K562 (cell line): ENCODE measurements around the gene TAS1R3. TPM values are rescaled to one million over a fixed set of nuclear protein-coding genes. Genes with fewer than 3 reads are reported as not detected.

Experiments
- BDP1 ChIP-seq: IDR thresholded peaks from 3 replicates; pipeline ENCODE4 v1.6.1; 2011; ENCODE audit not compliant: insufficient read length, insufficient read depth
- BRF2 ChIP-seq: IDR thresholded peaks from 3 replicates; pipeline ENCODE4 v1.6.1; 2011; ENCODE audit warnings: borderline replicate concordance, mild to moderate bottlenecking; ENCODE audit not compliant: insufficient read length, insufficient read depth
- CCNT2 ChIP-seq: IDR thresholded peaks from 2 replicates; pipeline ENCODE4 v1.6.1; 2011; ENCODE audit warnings: borderline replicate concordance, low read depth, mild to moderate bottlenecking, moderate library complexity, mixed read lengths, low read length; ENCODE audit not compliant: insufficient read length; ENCODE audit errors: extremely low read depth
- CHD2 ChIP-seq: IDR thresholded peaks from 2 replicates; pipeline ENCODE4 v1.6.1; 2011; ENCODE audit warnings: low read depth, low read length
- DNMT1 ChIP-seq: fragments of 450-650 bp; IDR thresholded peaks from 2 replicates; pipeline ENCODE4 v1.6.1; 2016; ENCODE audit warnings: antibody characterized with exemption, mild to moderate bottlenecking
- E2F6 ChIP-seq, 2 experiments: IDR thresholded peaks; 2 replicates each; pipeline ENCODE4 v1.6.1; 2011; ENCODE audit warnings: borderline replicate concordance in 1 of 2, control low read depth in 1 of 2, low read depth in 1 of 2, low read length in 1 of 2, mild to moderate bottlenecking in 1 of 2, mixed read lengths in 1 of 2, moderate library complexity in 1 of 2; ENCODE audit not compliant: insufficient read depth in 1 of 2, insufficient read length in 1 of 2, poor library complexity in 1 of 2, severe bottlenecking in 1 of 2; ENCODE audit errors: extremely low read depth in 1 of 2
- ELF2 ChIP-seq: fragments of 250-450 bp; sonication (Bioruptor Pico); IDR thresholded peaks from 2 replicates; pipeline ENCODE4 v1.5.0; 2021; ENCODE audit warnings: mild to moderate bottlenecking
- ELF4 ChIP-seq: fragments of 450-650 bp; formaldehyde crosslinking; IDR thresholded peaks from 2 replicates; pipeline ENCODE4 v1.4.0; 2022; ENCODE audit warnings: missing genetic modification characterization
- FOXK2 ChIP-seq, 2 experiments: fragments of 450-650 bp; IDR thresholded peaks in 1 of 2; conservative IDR thresholded peaks in 1 of 2; 2 replicates each; pipeline ENCODE4 v1.6.1; 2016; ENCODE audit warnings: low read depth in 2 of 2, mild to moderate bottlenecking in 1 of 2
- HDAC6 ChIP-seq: IDR thresholded peaks from 2 replicates; pipeline ENCODE4 v1.6.1; 2012; ENCODE audit warnings: low read depth, mild to moderate bottlenecking, control low read depth, inconsistent platforms, low read length, moderate library complexity
- HNRNPL ChIP-seq: fragments of 200-400 bp; formaldehyde crosslinking; IDR thresholded peaks from 2 replicates; pipeline ENCODE4 v1.6.1; 2017; ENCODE audit warnings: low read depth, mild to moderate bottlenecking, low read length
- KDM4B ChIP-seq, 2 experiments: fragments of 450-650 bp in 1 of 2; sonication (generic) in 1 of 2; IDR thresholded peaks; 2 replicates each; pipeline ENCODE4 v1.6.1; 2016 to 2017; ENCODE audit warnings: borderline replicate concordance in 2 of 2, antibody characterized with exemption in 1 of 2, low read depth in 1 of 2, mild to moderate bottlenecking in 1 of 2
- MYC ChIP-seq, 2 experiments: fragments of 250-450 bp in 1 of 2; sonication (Bioruptor Pico) in 1 of 2; IDR thresholded peaks; 2 replicates each; pipeline versions ENCODE4 v1.5.1 to v1.6.1; 2012 to 2021; ENCODE audit warnings: low read depth in 2 of 2, borderline replicate concordance in 1 of 2, improper control_type of control experiment in 1 of 2, low read length in 1 of 2, mild to moderate bottlenecking in 1 of 2, moderate library complexity in 1 of 2
- NCOA4 ChIP-seq: fragments of 450-650 bp; IDR thresholded peaks from 2 replicates; pipeline ENCODE4 v1.6.1; 2018; ENCODE audit warnings: mild to moderate bottlenecking; ENCODE audit not compliant: partially characterized antibody
- POLR2A ChIP-seq: fragments of 450-650 bp; conservative IDR thresholded peaks from 2 replicates; pipeline ENCODE4 v1.6.1; 2016
- SP2 ChIP-seq: IDR thresholded peaks from 2 replicates; pipeline ENCODE4 v1.6.1; 2011; ENCODE audit warnings: mild to moderate bottlenecking, low read depth, low read length, moderate library complexity; ENCODE audit not compliant: poor library complexity, severe bottlenecking; ENCODE audit errors: extremely low read depth
- TCF7 ChIP-seq: sonication (generic); IDR thresholded peaks from 2 replicates; pipeline ENCODE4 v1.6.1; 2016; ENCODE audit warnings: antibody characterized with exemption, borderline replicate concordance
- TFAM ChIP-seq: fragments of 250-450 bp; sonication (Bioruptor Pico); conservative IDR thresholded peaks from 2 replicates; pipeline ENCODE4 v1.5.0; 2021; ENCODE audit warnings: mild to moderate bottlenecking, moderate library complexity
- ZBTB49 ChIP-seq: sonication (generic); formaldehyde crosslinking; IDR thresholded peaks from 2 replicates; pipeline ENCODE4 v1.8.0; 2022; ENCODE audit warnings: missing genetic modification reagents, mild to moderate bottlenecking, borderline replicate concordance
- ZC3H4 ChIP-seq: sonication (generic); formaldehyde crosslinking; IDR thresholded peaks from 2 replicates; pipeline ENCODE4 v1.9.0; 2021; ENCODE audit warnings: missing genetic modification reagents, borderline replicate concordance
- ZKSCAN3 ChIP-seq: fragments of 250-450 bp; sonication (Bioruptor Pico); IDR thresholded peaks from 2 replicates; pipeline ENCODE4 v1.4.0; 2020
- polyA plus RNA-seq, 8 experiments: library from polyadenylated mRNA; depleted of rRNA in 4 of 8; stranded (reverse) in 5 of 8; unstranded in 3 of 8; fragments of >200 nt; fragmentation: Nextera tagmentation in 2 of 8; fragmentation: Illumina TruSeq in 1 of 8; extraction: Ambion mirVana in 2 of 8; extraction: Trizol in 1 of 8; gene quantifications; 2 replicates each; pipeline versions ENCODE4 v1.2.1 to v1.2.3, GENCODE V29; 2011 to 2014; ENCODE audit warnings: inconsistent platforms in 1 of 8, missing spikeins in 1 of 8
- total RNA-seq, 7 experiments: library from RNA; depleted of rRNA in 6 of 7; stranded (reverse); fragments of >200 nt in 6 of 7; fragmentation: Illumina TruSeq in 2 of 7; extraction: Trizol in 2 of 7; gene quantifications; 2 replicates each; pipeline versions ENCODE4 v1.2.1 to v1.2.3, GENCODE V29; 2011 to 2021; ENCODE audit warnings: low replicate concordance in 1 of 7

The TAS1R3 gene
- total and polyA plus RNA-seq, 9 of the 15 experiments (the other 6 are each of a cell fraction or from before 2014, with no cell fraction given): 0.07 to 0.13 TPM; not detected in 7

- TF ChIP-seq BRF2 (no peak), ZBTB49 (CRISPR knock-in tag) (0 out of 2 replicates have a peak, but pooled peaks have one; percentile 68), BDP1 (no peak), ELF2 (CRISPR knock-in tag) (peak; percentile 97), HDAC6 (no peak), ZKSCAN3 (CRISPR knock-in tag) (no peak), TCF7 (peak; percentile 79; the same call in 1 of the 2 replicates), CCNT2 (peak; percentile 93), DNMT1 (no peak), ELF4 (CRISPR knock-in tag) (peak; percentile 80; the same call in 1 of the 2 replicates), POLR2A (peak; percentile 93), NCOA4 (no peak), TFAM (no peak), MYC (IDR thresholded peaks at IDR 0.05; ENCODE audit: low read depth, low read length) (peak; percentile 88), MYC (CRISPR knock-in tag; IDR thresholded peaks at IDR 0.05; ENCODE audit: borderline replicate concordance, low read depth) (no peak; the same call in 1 of the 2 replicates), FOXK2 (conservative IDR thresholded peaks at IDR 0.05 in 1 of 2, IDR thresholded peaks at IDR 0.05 in 1 of 2; ENCODE audit: low read depth in 2 of 2) (peak; percentile 64 to 89; a peak in 2 of 4 replicates), ZC3H4 (no peak), SP2 (no peak), CHD2 (peak; percentile 97), KDM4B (IDR thresholded peaks at IDR 0.05; ENCODE audit: borderline replicate concordance in 2 of 2, low read depth in 1 of 2) (peak in 1 of 2 experiments; percentile 96; a peak in 2 of 4 replicates), HNRNPL (peak; percentile 87; the same call in 1 of the 2 replicates), E2F6 (IDR thresholded peaks at IDR 0.05; ENCODE audit: borderline replicate concordance in 1 of 2, extremely low read depth in 1 of 2, insufficient read depth in 1 of 2, insufficient read length in 1 of 2, low read depth in 1 of 2, low read length in 1 of 2, poor library complexity in 1 of 2, severe bottlenecking in 1 of 2) (peak; percentile 84 to 90)
These were observed 44.0 kb downstream of the TAS1R3 start, which contains the start of gene AURKAIP1 (continued) for GRCh38 chr1:1374929-1375662.
